Adrenal gland (tissue), 5 donors: ENCODE data around the gene SLC26A5.

ENCODE experiments used
- POLR2A ChIP-seq, 2 donors: fragments of 450-650 bp; IDR thresholded peaks; one replicate each; pipeline ENCODE4 v1.6.1; 2017; ENCODE audit warnings: antibody characterized with exemption in 2 of 2, mild to moderate bottlenecking in 2 of 2, moderate library complexity in 1 of 2
- TF ChIP-seq, protein P1 (sequence below), 6 experiments: fragments of 450-650 bp in 4 of 6; fragments of 200-600 bp in 2 of 6; sonication (generic) in 1 of 6; IDR thresholded peaks; 1 replicate in 5 of 6; 2 replicates in 1 of 6; pipeline versions ENCODE4 v1.5.1 to v1.8.0; 2016 to 2021; ENCODE audit warnings: antibody characterized with exemption in 6 of 6, mild to moderate bottlenecking in 2 of 6, moderate library complexity in 1 of 6
- donor health status: DM: no; HTN: no; CAD: no.

DNA sequence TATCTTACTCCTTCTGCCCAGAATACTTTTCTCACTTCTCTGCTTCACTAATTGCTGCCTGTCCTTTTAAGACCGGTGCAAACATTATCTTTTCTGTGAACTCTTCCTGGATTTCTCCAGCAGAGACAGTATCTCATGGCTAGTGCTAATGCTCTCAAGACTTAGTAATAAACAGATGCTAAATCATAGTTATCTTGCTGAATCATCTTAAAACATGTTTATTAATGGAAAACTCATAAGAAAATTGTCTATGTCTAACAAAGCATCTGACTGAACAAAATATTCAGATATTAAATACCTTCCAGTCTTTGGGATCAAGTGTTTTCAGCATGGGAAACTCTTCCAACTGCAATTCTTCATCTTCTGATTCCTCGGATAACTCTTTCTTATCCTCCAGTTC lies 104.5 kb downstream of the SLC26A5 start:
- TF ChIP-seq, protein P1, sequence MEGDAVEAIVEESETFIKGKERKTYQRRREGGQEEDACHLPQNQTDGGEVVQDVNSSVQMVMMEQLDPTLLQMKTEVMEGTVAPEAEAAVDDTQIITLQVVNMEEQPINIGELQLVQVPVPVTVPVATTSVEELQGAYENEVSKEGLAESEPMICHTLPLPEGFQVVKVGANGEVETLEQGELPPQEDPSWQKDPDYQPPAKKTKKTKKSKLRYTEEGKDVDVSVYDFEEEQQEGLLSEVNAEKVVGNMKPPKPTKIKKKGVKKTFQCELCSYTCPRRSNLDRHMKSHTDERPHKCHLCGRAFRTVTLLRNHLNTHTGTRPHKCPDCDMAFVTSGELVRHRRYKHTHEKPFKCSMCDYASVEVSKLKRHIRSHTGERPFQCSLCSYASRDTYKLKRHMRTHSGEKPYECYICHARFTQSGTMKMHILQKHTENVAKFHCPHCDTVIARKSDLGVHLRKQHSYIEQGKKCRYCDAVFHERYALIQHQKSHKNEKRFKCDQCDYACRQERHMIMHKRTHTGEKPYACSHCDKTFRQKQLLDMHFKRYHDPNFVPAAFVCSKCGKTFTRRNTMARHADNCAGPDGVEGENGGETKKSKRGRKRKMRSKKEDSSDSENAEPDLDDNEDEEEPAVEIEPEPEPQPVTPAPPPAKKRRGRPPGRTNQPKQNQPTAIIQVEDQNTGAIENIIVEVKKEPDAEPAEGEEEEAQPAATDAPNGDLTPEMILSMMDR (IDR thresholded peaks at IDR 0.05): no peak
- TF ChIP-seq POLR2A (IDR thresholded peaks at IDR 0.05): no peak
